ENCODE results near the gene COL9A2.

DNA sequence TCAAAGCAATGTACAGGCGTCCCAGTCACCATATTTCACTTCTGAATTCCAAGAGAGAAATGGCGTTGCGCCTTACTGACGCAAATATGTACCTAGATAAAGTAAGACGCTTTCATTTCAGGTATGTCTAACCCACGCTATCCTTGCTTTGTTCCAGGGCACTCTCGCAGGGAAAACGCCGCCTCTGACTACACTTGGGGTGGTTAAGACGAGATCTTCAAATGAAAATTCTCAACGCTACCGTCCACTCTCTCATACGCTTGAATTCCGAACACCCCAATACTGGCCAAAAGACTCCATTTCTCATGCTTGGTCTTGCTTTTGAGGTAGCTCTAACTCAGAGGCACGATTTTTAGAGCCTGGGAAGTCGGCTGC is 59.8 kb downstream of the COL9A2 start:
- TF ChIP-seq CTCF (IDR thresholded peaks at IDR 0.05), result no peak
- TF ChIP-seq ZFX (IDR thresholded peaks at IDR 0.05; ENCODE audit: borderline replicate concordance), result no peak
